ENCODE results near the gene NUDT22. TPM values are rescaled to one million over a fixed set of nuclear protein-coding genes. Genes with fewer than 3 reads are reported as not detected.

Gene NUDT22
- polyA plus RNA-seq, 1 donor (not counting 4 experiments of a cell fraction or from before 2014, with no cell fraction given) = 31.1 TPM

GRCh38 chr11:64183890-64184289, 42.2 kb upstream of the NUDT22 start:
- no peak overlapping the region for H3K4me2 ChIP-seq (ENCODE audit: control insufficient read depth, extremely low read depth, insufficient read depth, low read depth, low read length)
- no peak overlapping the region for H3K9ac ChIP-seq (ENCODE audit: control insufficient read depth, extremely low read depth, insufficient read depth, low read length)
- H3K79me2 ChIP-seq (ENCODE audit: control insufficient read depth, insufficient read depth, low read length) = peaks cover 21% of the 10 kb centered on the region
- peaks cover 19% of the 10 kb centered on the region for H3K4me1 ChIP-seq (ENCODE audit: control insufficient read depth, extremely low read depth, insufficient read depth, low read length)
- no peak overlapping the region for H2AFZ ChIP-seq (ENCODE audit: control insufficient read depth, low read length)
- DNase-seq (ENCODE audit: low read depth, low spot score) (no peak), FAIRE-seq (no peak)
- H3K4me3 ChIP-seq (ENCODE audit: control insufficient read depth in 2 of 3, extremely low read depth in 1 of 3, insufficient read depth in 2 of 3, low read depth in 1 of 3, low read length in 3 of 3) = no peak overlapping the region
- no peaks in the 10 kb centered on the region for H3K9me1 ChIP-seq (ENCODE audit: control insufficient read depth, extremely low read depth, insufficient read depth, low read length)
- H3K36me3 ChIP-seq (ENCODE audit: control insufficient read depth in 2 of 2, extremely low read depth in 1 of 2, insufficient read depth in 2 of 2, low read length in 2 of 2) = peaks cover 0 to 8% of the 10 kb centered on the region in 2 experiments
- H3K9me3 ChIP-seq (ENCODE audit: control insufficient read depth, low read depth, low read length) = no peaks in the 10 kb centered on the region
- H4K20me1 ChIP-seq (ENCODE audit: control insufficient read depth, extremely low read depth, insufficient read depth, low read length) = no peaks in the 10 kb centered on the region
- dilution Hi-C loops (cut with MboI; ENCODE audit: extremely low pct_ligation_motif_present, low sequenced_read_pairs) = no loop called here
- no peak overlapping the region for H3K27ac ChIP-seq (ENCODE audit: control insufficient read depth, insufficient read depth, low read length)
- no peaks in the 10 kb centered on the region for H3K27me3 ChIP-seq (ENCODE audit: control insufficient read depth, extremely low read depth, insufficient read depth, low read length)
- no peak for TF ChIP-seq EZH2 (IDR thresholded peaks at IDR 0.05; ENCODE audit: low read length)
- no peak for TF ChIP-seq CTCF (optimal IDR thresholded peaks at IDR 0.05 in 1 of 3, IDR thresholded peaks at IDR 0.05 in 1 of 3, conservative IDR thresholded peaks at IDR 0.05 in 1 of 3; ENCODE audit: extremely low read depth in 1 of 3, insufficient read depth in 2 of 3, low read length in 3 of 3)

GRCh38 chr11:64185175-64185692, 40.8 kb upstream of the NUDT22 start:
- DNase-seq (ENCODE audit: low read depth, low spot score) (no peak), FAIRE-seq (no peak)
- peak overlapping the region; percentile 74 for H2AFZ ChIP-seq (ENCODE audit: control insufficient read depth, low read length)
- no peaks in the 10 kb centered on the region for H3K9me1 ChIP-seq (ENCODE audit: control insufficient read depth, extremely low read depth, insufficient read depth, low read length)
- peak overlapping the region; percentile 78 for H3K9ac ChIP-seq (ENCODE audit: control insufficient read depth, extremely low read depth, insufficient read depth, low read length)
- no peaks in the 10 kb centered on the region for H3K27me3 ChIP-seq (ENCODE audit: control insufficient read depth, extremely low read depth, insufficient read depth, low read length)
- dilution Hi-C loops (cut with MboI; ENCODE audit: extremely low pct_ligation_motif_present, low sequenced_read_pairs) = no loop called here
- peaks cover 0 to 12% of the 10 kb centered on the region in 2 experiments for H3K36me3 ChIP-seq (ENCODE audit: control insufficient read depth in 2 of 2, extremely low read depth in 1 of 2, insufficient read depth in 2 of 2, low read length in 2 of 2)
- H3K4me1 ChIP-seq (ENCODE audit: control insufficient read depth, extremely low read depth, insufficient read depth, low read length) = peaks cover 19% of the 10 kb centered on the region
- peak overlapping the region; percentile 76 to 89 (median 88) for H3K4me3 ChIP-seq (ENCODE audit: control insufficient read depth in 2 of 3, extremely low read depth in 1 of 3, insufficient read depth in 2 of 3, low read depth in 1 of 3, low read length in 3 of 3)
- H4K20me1 ChIP-seq (ENCODE audit: control insufficient read depth, extremely low read depth, insufficient read depth, low read length) = peaks cover 4% of the 10 kb centered on the region
- H3K27ac ChIP-seq (ENCODE audit: control insufficient read depth, insufficient read depth, low read length) = peak overlapping the region; percentile 69
- H3K79me2 ChIP-seq (ENCODE audit: control insufficient read depth, insufficient read depth, low read length) = peaks cover 21% of the 10 kb centered on the region
- no peaks in the 10 kb centered on the region for H3K9me3 ChIP-seq (ENCODE audit: control insufficient read depth, low read depth, low read length)
- H3K4me2 ChIP-seq (ENCODE audit: control insufficient read depth, extremely low read depth, insufficient read depth, low read depth, low read length) = peak overlapping the region; percentile 99
- TF ChIP-seq CTCF (optimal IDR thresholded peaks at IDR 0.05 in 1 of 3, IDR thresholded peaks at IDR 0.05 in 1 of 3, conservative IDR thresholded peaks at IDR 0.05 in 1 of 3; ENCODE audit: extremely low read depth in 1 of 3, insufficient read depth in 2 of 3, low read length in 3 of 3) = peak; percentile 16 to 42 (median 31)
- no peak for TF ChIP-seq EZH2 (IDR thresholded peaks at IDR 0.05; ENCODE audit: low read length)
